OCI-LY3 (cell line): ENCODE measurements around the gene IGFBP4.

Source experiments
- H2AFZ ChIP-seq: fragments of 200-600, 300-600 bp; shearing (Covaris generic); 2 replicates; pipeline ENCODE4 v1.6.0; 2014; ENCODE audit warnings: antibody characterized with exemption, low read depth, low read length
- H3K27ac ChIP-seq: fragments of 200-600, 300-600 bp; sonication (generic); 2 replicates; pipeline ENCODE4 v1.5.1; 2014; ENCODE audit warnings: mild to moderate bottlenecking, low read length, moderate library complexity, mixed read lengths
- H3K27me3 ChIP-seq: fragments of 200-600, 300-600 bp; sonication (generic); 2 replicates; pipeline ENCODE4 v1.6.1; 2014; ENCODE audit warnings: low read depth, low read length, mixed read lengths
- H3K36me3 ChIP-seq: fragments of 200-600, 300-600 bp; sonication (generic); replicated peaks from 2 replicates; pipeline ENCODE3; 2014; ENCODE audit warnings: low read depth, low read length, mixed read lengths
- H3K4me1 ChIP-seq: fragments of 300-600, 200-600 bp; sonication (generic); 2 replicates; pipeline ENCODE4 v1.6.1; 2014; ENCODE audit warnings: low read length, mixed read lengths
- H3K4me2 ChIP-seq: fragments of 200-600, 300-600 bp; sonication (generic); 2 replicates; pipeline ENCODE4 v1.6.1; 2014; ENCODE audit warnings: low read length, mixed read lengths
- H3K4me3 ChIP-seq: fragments of 300-600, 200-600 bp; sonication (generic); 2 replicates; pipeline ENCODE4 v1.5.1; 2014; ENCODE audit warnings: antibody characterized with exemption, mild to moderate bottlenecking, low read length, moderate library complexity
- H3K79me2 ChIP-seq: fragments of 300-600, 200-600 bp; shearing (Covaris generic); 2 replicates; pipeline ENCODE4 v1.6.1; 2014; ENCODE audit warnings: mild to moderate bottlenecking, low read length, mixed read lengths
- H3K9ac ChIP-seq: fragments of 300-600, 200-600 bp; shearing (Covaris generic); 2 replicates; pipeline ENCODE4 v1.6.0; 2014; ENCODE audit warnings: mild to moderate bottlenecking, low read length, moderate library complexity
- H3K9me3 ChIP-seq: fragments of 200-600, 300-600 bp; shearing (Covaris generic); 2 replicates; pipeline ENCODE4 v1.6.1; 2014; ENCODE audit warnings: low read length, mixed read lengths; ENCODE audit not compliant: insufficient read depth
- H4K20me1 ChIP-seq: fragments of 200-600, 300-600 bp; sonication (generic); 2 replicates; pipeline ENCODE4 v1.6.1; 2016; ENCODE audit warnings: low read length, mixed read lengths; ENCODE audit not compliant: insufficient read depth
- CTCF ChIP-seq: fragments of 200-600, 300-600 bp; sonication (generic); IDR thresholded peaks from 2 replicates; pipeline ENCODE4 v1.5.1; 2014; ENCODE audit warnings: antibody characterized with exemption, low read length, low read depth
- EZH2phosphoT487 ChIP-seq: fragments of 200-600 bp; shearing (Covaris generic); IDR thresholded peaks from 2 replicates; pipeline ENCODE4 v1.6.1; 2018; ENCODE audit warnings: antibody characterized with exemption, mixed run types, low read depth

Gene IGFBP4

GRCh38 chr17:40495140-40495539, 51.9 kb downstream of the IGFBP4 start:
- H3K36me3 ChIP-seq, result no peaks in the 10 kb centered on the region
- H3K27me3 ChIP-seq, result peaks cover 13% of the 10 kb centered on the region; the same call in 1 of the 2 replicates
- no peak overlapping the region for H3K27ac ChIP-seq
- H2AFZ ChIP-seq, result no peak overlapping the region
- no peaks in the 10 kb centered on the region for H3K79me2 ChIP-seq
- H3K9me3 ChIP-seq, result no peaks in the 10 kb centered on the region
- H3K4me2 ChIP-seq, result no peak overlapping the region
- no peaks in the 10 kb centered on the region for H4K20me1 ChIP-seq
- no peak overlapping the region for H3K4me3 ChIP-seq
- H3K4me1 ChIP-seq, result peaks cover 14% of the 10 kb centered on the region
- H3K9ac ChIP-seq, result no peak overlapping the region
- TF ChIP-seq EZH2phosphoT487, result no peak
- no peak for TF ChIP-seq CTCF

GRCh38 chr17:40496170-40496569, 52.9 kb downstream of the IGFBP4 start:
- Histone ChIP-seq H2AFZ (no peak overlapping the region), H3K79me2 (no peaks in the 10 kb centered on the region), H3K9ac (no peak overlapping the region), H3K9me3 (no peaks in the 10 kb centered on the region), H3K36me3 (no peaks in the 10 kb centered on the region), H3K4me1 (peaks cover 3% of the 10 kb centered on the region), H3K4me3 (no peak overlapping the region), H4K20me1 (no peaks in the 10 kb centered on the region), H3K27ac (no peak overlapping the region), H3K4me2 (no peak overlapping the region), H3K27me3 (peaks cover 13% of the 10 kb centered on the region; the same call in 1 of the 2 replicates)
- TF ChIP-seq EZH2phosphoT487 (no peak), CTCF (no peak)

DNA sequence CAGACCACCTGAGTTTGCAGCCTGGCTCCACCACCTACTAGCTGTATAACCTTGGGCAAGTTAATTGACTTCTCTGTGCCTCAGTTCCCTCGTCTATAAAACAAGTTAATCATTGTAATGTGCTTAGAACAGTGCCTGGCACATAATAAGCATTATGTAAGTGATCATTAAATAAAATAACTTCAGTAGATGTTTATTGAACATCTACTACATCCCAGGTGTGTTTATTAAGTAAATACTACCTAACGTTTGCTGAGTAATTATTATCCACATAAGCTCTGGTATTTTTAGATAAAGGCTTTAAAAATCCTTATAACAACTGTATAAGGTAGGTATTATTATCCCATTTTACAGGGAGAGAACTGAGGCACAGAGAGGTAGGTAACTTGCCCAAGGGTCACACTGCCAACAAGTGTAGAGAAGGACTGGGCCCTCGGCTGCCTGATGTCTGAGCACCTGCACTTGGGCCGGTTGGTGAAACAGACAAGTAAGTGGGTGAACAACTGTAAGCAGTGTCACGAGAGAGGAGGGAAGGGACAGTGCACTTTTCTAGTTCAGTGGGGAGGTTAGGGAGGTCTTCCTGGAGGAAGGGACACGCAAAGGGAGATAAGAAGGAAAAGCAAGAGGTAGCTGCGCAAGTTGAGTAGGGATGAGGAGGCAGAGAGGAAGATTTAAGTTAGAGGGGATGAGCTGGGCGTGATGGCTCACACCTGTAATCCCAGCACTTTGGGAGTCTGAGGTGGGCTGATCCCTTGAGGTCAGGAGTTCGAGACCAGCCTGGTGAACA, 53.6 kb downstream of the IGFBP4 start:
- no peaks in the 10 kb centered on the region for H3K36me3 ChIP-seq
- H3K79me2 ChIP-seq, result no peaks in the 10 kb centered on the region
- no peak overlapping the region for H3K9ac ChIP-seq
- TF ChIP-seq CTCF (no peak), EZH2phosphoT487 (no peak)
- H3K4me3 ChIP-seq, result no peak overlapping the region
- no peaks in the 10 kb centered on the region for H4K20me1 ChIP-seq
- peaks cover 13% of the 10 kb centered on the region; the same call in 1 of the 2 replicates for H3K27me3 ChIP-seq
- H3K4me2 ChIP-seq, result no peak overlapping the region
- H3K4me1 ChIP-seq, result no peaks in the 10 kb centered on the region
- H2AFZ ChIP-seq, result no peak overlapping the region
- H3K9me3 ChIP-seq, result no peaks in the 10 kb centered on the region
- no peak overlapping the region for H3K27ac ChIP-seq

- Histone ChIP-seq H2AFZ (no peak overlapping the region), H3K79me2 (no peaks in the 10 kb centered on the region), H3K27me3 (peaks cover 13% of the 10 kb centered on the region; the same call in 1 of the 2 replicates), H3K4me3 (no peak overlapping the region), H3K27ac (no peak overlapping the region), H3K9ac (no peak overlapping the region), H3K9me3 (no peaks in the 10 kb centered on the region), H4K20me1 (no peaks in the 10 kb centered on the region), H3K4me2 (no peak overlapping the region), H3K4me1 (no peaks in the 10 kb centered on the region), H3K36me3 (no peaks in the 10 kb centered on the region)
- TF ChIP-seq EZH2phosphoT487, result no peak
- no peak for TF ChIP-seq CTCF
These were observed 54.4 kb downstream of the IGFBP4 start for GRCh38 chr17:40497695-40498094.
